ENCODE measurements around the gene SCAF8. TPM values are rescaled to one million over a fixed set of nuclear protein-coding genes. Genes with fewer than 3 reads are reported as not detected.

SCAF8 gene
- total and polyA plus RNA-seq, 2 of the 8 experiments (the other 6 are each of a cell fraction or from before 2014, with no cell fraction given), result 20.3 to 46.3 TPM

DNA sequence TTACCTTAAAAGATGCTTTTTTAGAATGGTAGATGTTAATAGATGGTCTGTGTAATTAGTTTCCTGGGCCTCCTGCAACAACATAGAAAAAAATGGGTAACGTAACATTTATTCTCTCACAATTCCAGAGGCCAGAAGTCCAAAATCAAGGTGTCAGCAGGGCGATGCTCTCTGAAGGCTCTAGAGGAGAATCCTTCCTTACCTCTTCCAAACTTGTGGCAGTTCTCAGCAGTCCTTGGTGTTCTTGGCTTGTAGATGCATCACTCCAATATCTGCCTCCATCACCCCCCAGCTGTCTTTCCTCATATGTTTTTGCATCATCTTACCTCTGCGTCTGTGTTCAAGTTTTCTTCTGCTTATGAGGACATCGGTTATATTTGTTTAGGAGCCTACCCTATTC, 107.9 kb downstream of the SCAF8 start (continued):
- TF ChIP-seq POLR2A (IDR thresholded peaks at IDR 0.05; ENCODE audit: control extremely low read depth in 1 of 2, low read depth in 2 of 2, low read length in 2 of 2), result no peak
- TF ChIP-seq TAF1 (IDR thresholded peaks at IDR 0.05; ENCODE audit: low read depth, low read length), result no peak
